Activated CD4-positive, alpha-beta memory T cell treated with anti-CD3 and anti-CD28 coated beads for 36 hours (primary cell): ENCODE measurements around the gene CACNB2. TPM values are rescaled to one million over a fixed set of nuclear protein-coding genes. Genes with fewer than 3 reads are reported as not detected.

ENCODE experiments used
- CTCF ChIA-PET: fragments of 350-600 bp; sonication (Branson Sonifier 250); formaldehyde crosslinking; loops from one replicate; lab custom pipeline; 2021; ENCODE audit warnings: antibody characterized with exemption, inconsistent platforms; lab: Charles Lee
- POLR2A ChIA-PET: fragments of 350-600 bp; sonication (Branson Sonifier 250); formaldehyde crosslinking; loops from one replicate; lab custom pipeline; 2021; ENCODE audit warnings: antibody characterized with exemption; lab: Charles Lee
- DNase-seq: peaks from one replicate; pipeline ENCODE4 v3.0.0-alpha.2; 2020
- H3K27ac Mint-ChIP-seq: one replicate; pipeline ENCODE4 v1.8.0; 2021; ENCODE audit warnings: mixed read lengths
- H3K27me3 Mint-ChIP-seq: one replicate; pipeline ENCODE4 v1.8.0; 2021; ENCODE audit warnings: mixed read lengths
- H3K36me3 Mint-ChIP-seq: one replicate; pipeline ENCODE4 v1.8.0; 2021; ENCODE audit warnings: mixed read lengths
- H3K4me1 Mint-ChIP-seq: one replicate; pipeline ENCODE4 v1.8.0; 2021; ENCODE audit warnings: low read depth, mixed read lengths
- H3K4me3 Mint-ChIP-seq: one replicate; pipeline ENCODE4 v1.8.0; 2021; ENCODE audit warnings: mild to moderate bottlenecking, mixed read lengths
- H3K9me3 Mint-ChIP-seq: one replicate; pipeline ENCODE4 v1.8.0; 2021; ENCODE audit warnings: mixed read lengths
- intact Hi-C: fragments of 100-400 bp; cut with micrococcal nuclease; formaldehyde crosslinking; loops from one replicate; pipeline ENCODE4 v1.15.1; 2023
- total RNA-seq, 2 experiments: library from RNA; stranded (reverse); gene quantifications; one replicate each; pipeline ENCODE4 v1.2.3, GENCODE V29; 2021

The CACNB2 gene
- total RNA-seq, 2 experiments from 2014 or later, result not detected

DNA sequence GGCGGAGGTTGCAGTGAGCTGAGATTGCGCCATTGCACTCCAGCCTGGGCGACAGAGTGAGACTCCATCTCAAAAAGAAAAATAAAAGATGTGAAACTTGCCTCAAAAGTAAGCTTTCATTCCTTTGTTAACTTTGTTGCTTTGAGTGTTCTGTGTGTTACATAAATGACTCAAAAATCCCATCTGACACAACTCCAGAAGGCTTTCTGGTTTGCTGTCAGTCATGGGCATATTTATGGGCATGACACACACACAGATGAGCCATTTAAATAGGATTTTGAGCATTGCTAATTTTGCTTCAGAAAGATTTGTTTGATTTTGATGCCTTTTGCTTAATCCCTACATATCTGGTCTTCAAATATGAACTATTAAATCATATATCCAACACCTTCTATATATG lies 82.6 kb downstream of the CACNB2 start:
- intact Hi-C loops, result no loop called here
- Mint-ChIP-seq H3K4me3 (no peak overlapping the region), H3K36me3 (no peaks in the 10 kb centered on the region), H3K27ac (no peak overlapping the region), H3K9me3 (no peaks in the 10 kb centered on the region), H3K27me3 (peaks cover 3% of the 10 kb centered on the region), H3K4me1 (no peaks in the 10 kb centered on the region)
- ChIA-PET POLR2A (no interaction called here), CTCF (no interaction called here)
- DNase-seq, result no peak

- H3K27me3 Mint-ChIP-seq, result peaks cover 3% of the 10 kb centered on the region
- ChIA-PET CTCF (interaction anchor here (0.7 to 1.0 kb wide), 2 partner anchors 14 to 783 kb away, joined by 3 read pairs; no protein-coding TSS in a partner anchor), POLR2A (no interaction called here)
- no peak overlapping the region for H3K27ac Mint-ChIP-seq
- DNase-seq, result no peak
- no peaks in the 10 kb centered on the region for H3K4me1 Mint-ChIP-seq
- H3K36me3 Mint-ChIP-seq, result no peaks in the 10 kb centered on the region
- H3K4me3 Mint-ChIP-seq, result no peak overlapping the region
- intact Hi-C loops, result no loop called here
- H3K9me3 Mint-ChIP-seq, result no peaks in the 10 kb centered on the region
Observed at GRCh38 chr10:18223898-18224297, 83.7 kb downstream of the CACNB2 start.

DNA sequence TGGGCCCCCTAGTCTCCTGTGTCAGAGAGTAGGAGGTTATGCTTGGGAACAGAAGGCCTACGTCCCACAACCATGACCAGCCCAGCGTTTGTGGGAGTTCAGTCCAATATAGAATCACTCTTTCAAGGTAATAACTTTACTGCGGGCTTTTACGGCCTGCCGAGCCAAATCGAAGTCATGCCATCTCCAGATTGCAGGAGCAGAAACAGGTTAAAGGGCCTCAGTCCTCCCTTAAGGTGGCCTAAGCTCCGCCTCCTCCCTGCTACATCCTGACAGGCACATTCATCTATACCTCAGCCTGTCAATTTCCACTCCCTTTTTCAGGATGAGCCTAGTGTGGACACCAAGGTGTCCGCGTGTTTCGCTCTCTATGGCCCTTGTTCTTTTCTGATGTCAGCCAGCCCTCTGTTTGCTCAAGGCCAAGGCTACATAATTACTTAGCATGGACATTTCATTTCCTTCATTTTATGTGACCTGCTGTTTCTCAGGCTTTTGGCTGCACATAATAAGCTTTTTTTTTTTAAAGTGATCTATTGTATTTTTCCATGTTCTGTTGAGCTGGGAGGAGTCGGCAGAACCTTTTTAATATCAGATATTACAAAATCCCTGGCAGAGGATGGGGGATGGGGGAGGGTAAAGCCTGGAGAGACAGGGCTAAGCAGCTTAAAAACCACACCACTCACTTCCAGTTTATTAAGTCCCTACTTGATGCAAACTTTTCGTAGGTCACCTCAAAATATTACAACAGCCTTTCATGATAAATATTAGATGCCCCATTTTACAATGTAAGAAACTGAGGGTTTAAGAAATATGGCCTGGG lies 84.6 kb downstream of the CACNB2 start:
- peaks cover 3% of the 10 kb centered on the region for H3K27me3 Mint-ChIP-seq
- CTCF ChIA-PET, result interaction anchor here (0.6 to 1.0 kb wide), 2 partner anchors 13 to 32 kb away, joined by 3 read pairs; no protein-coding TSS in a partner anchor
- H3K36me3 Mint-ChIP-seq, result no peaks in the 10 kb centered on the region
- H3K27ac Mint-ChIP-seq, result no peak overlapping the region
- POLR2A ChIA-PET, result no interaction called here
- intact Hi-C loops, result no loop called here
- DNase-seq, result no peak
- no peaks in the 10 kb centered on the region for H3K4me1 Mint-ChIP-seq
- no peak overlapping the region for H3K4me3 Mint-ChIP-seq
- H3K9me3 Mint-ChIP-seq, result no peaks in the 10 kb centered on the region

DNA sequence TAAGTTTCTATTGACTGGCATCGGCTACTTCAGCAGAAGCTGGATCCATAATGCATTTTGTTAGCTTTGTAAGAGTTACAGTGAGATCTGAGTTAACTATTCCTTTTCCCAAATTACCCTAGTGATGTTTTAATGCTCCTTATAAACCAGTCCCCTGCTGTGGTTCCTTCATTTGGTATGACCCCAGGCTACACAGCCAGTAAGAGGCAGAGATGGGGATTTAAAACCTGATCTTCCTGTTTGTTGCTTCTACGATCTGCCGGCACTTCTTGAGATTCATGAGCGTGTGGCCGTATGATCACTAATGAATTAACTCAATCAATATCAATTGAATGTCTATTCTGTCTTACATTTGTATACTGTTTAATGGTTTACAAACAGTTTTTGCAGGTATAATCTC lies 86.1 kb downstream of the CACNB2 start:
- POLR2A ChIA-PET, result no interaction called here
- Mint-ChIP-seq H3K27me3 (peaks cover 3% of the 10 kb centered on the region), H3K4me1 (no peaks in the 10 kb centered on the region), H3K4me3 (no peak overlapping the region), H3K36me3 (no peaks in the 10 kb centered on the region), H3K9me3 (no peaks in the 10 kb centered on the region), H3K27ac (no peak overlapping the region)
- intact Hi-C loops, result no loop called here
- DNase-seq, result no peak
- CTCF ChIA-PET, result no interaction called here

DNA sequence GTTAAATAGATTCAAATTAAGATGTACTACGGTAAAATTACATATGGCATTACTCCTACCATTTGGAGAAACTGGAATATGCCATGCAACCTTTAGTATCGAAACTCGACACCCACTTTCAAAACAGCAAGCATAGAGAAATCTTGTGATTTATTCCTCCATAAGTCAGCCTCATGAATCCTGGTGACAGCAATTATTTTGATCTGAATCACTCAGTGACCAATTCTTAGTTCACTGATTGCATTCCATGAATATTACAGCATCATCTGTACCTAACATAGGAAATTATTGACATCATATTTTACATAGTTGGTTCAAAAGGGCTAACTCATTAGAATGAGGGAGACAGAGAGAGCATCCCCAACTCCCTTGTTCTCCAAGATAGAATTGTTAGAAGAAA lies 89.6 kb downstream of the CACNB2 start:
- Mint-ChIP-seq H3K4me3 (no peak overlapping the region), H3K4me1 (no peaks in the 10 kb centered on the region), H3K27me3 (no peaks in the 10 kb centered on the region), H3K9me3 (no peaks in the 10 kb centered on the region), H3K27ac (no peak overlapping the region), H3K36me3 (no peaks in the 10 kb centered on the region)
- DNase-seq, result no peak
- ChIA-PET POLR2A (no interaction called here), CTCF (no interaction called here)
- intact Hi-C loops, result no loop called here

DNA sequence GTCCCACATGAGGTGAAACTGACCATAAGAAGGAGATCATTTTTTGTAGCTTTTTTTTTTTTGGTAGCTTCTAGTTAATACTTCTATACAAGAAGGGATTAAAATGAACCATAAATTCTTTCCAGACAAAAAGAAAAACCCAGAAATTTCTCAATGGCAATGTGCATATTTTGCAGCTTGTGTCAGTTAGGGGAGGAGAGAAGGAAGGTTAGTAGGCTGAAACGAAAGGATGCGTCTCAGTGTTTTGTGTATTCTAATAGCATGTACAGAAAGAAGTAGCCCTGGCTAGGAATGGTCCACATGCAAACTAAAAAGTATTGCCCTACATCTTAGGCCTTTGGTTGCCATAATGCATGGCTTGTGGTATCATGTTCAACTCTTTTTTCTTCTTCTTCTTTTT lies 90.6 kb downstream of the CACNB2 start:
- Mint-ChIP-seq H3K9me3 (no peaks in the 10 kb centered on the region), H3K36me3 (no peaks in the 10 kb centered on the region), H3K4me1 (no peaks in the 10 kb centered on the region), H3K27me3 (no peaks in the 10 kb centered on the region), H3K4me3 (no peak overlapping the region), H3K27ac (no peak overlapping the region)
- ChIA-PET CTCF (no interaction called here), POLR2A (no interaction called here)
- intact Hi-C loops, result no loop called here
- DNase-seq, result no peak

GRCh38 chr10:18231480-18231879 lies 91.3 kb downstream of the CACNB2 start:
- H3K9me3 Mint-ChIP-seq, result no peaks in the 10 kb centered on the region
- ChIA-PET POLR2A (no interaction called here), CTCF (no interaction called here)
- no peaks in the 10 kb centered on the region for H3K4me1 Mint-ChIP-seq
- no peaks in the 10 kb centered on the region for H3K27me3 Mint-ChIP-seq
- H3K27ac Mint-ChIP-seq, result no peak overlapping the region
- H3K36me3 Mint-ChIP-seq, result no peaks in the 10 kb centered on the region
- intact Hi-C loops, result no loop called here
- H3K4me3 Mint-ChIP-seq, result no peak overlapping the region
- DNase-seq, result no peak

DNA sequence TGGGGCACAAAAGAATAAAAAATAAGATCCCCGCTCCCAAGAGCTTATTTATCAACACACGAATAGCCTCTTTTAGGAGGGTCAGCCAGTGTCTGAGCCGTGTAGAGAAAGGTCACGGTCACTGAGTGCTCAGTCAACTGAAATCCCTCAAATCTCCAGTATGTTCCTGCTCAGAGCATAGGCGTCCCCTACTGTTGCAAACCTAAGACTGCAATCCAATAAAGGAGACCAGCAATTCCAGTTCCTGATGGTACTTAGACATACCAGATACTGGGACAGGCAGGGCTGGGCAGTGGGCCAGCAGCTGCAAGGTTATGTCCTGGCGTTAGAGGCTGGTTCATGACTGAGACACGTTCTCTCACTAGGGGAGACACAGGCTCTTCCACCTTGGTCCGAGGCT lies 93.6 kb downstream of the CACNB2 start:
- H3K27ac Mint-ChIP-seq, result no peak overlapping the region
- no peaks in the 10 kb centered on the region for H3K4me1 Mint-ChIP-seq
- H3K27me3 Mint-ChIP-seq, result no peaks in the 10 kb centered on the region
- intact Hi-C loops, result no loop called here
- no peak for DNase-seq
- ChIA-PET CTCF (interaction anchor here (0.6 kb wide), 1 partner anchor 801 kb away, joined by 3 read pairs; no protein-coding TSS in a partner anchor), POLR2A (no interaction called here)
- no peak overlapping the region for H3K4me3 Mint-ChIP-seq
- no peaks in the 10 kb centered on the region for H3K9me3 Mint-ChIP-seq
- no peaks in the 10 kb centered on the region for H3K36me3 Mint-ChIP-seq

DNA sequence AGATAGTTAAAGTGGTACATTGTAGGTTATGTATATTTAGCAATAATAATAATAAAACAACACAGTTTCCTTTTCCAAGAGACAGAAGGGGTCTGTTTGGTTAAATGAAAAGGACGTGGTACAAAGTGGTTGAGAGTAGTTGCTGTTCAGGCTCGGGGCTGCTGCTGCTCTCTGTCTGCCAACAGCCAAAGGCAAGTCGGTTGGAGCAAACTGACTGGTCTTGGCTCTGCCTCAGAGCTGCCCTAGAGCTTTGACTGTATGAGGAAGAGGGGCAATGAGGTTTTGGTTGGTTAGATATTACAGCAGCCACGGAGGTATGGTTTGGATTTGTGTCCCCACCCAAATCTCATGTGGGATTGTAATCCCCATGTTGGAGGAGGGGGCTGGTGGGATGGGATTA lies 95.3 kb downstream of the CACNB2 start:
- Mint-ChIP-seq H3K4me3 (no peak overlapping the region), H3K9me3 (no peaks in the 10 kb centered on the region), H3K4me1 (no peaks in the 10 kb centered on the region), H3K27me3 (no peaks in the 10 kb centered on the region), H3K27ac (no peak overlapping the region), H3K36me3 (no peaks in the 10 kb centered on the region)
- no peak for DNase-seq
- POLR2A ChIA-PET, result no interaction called here
- CTCF ChIA-PET, result no interaction called here
- intact Hi-C loops, result no loop called here

- CTCF ChIA-PET, result no interaction called here
- POLR2A ChIA-PET, result no interaction called here
Observed at GRCh38 chr10:18236756-18237155, 96.5 kb downstream of the CACNB2 start.

DNA sequence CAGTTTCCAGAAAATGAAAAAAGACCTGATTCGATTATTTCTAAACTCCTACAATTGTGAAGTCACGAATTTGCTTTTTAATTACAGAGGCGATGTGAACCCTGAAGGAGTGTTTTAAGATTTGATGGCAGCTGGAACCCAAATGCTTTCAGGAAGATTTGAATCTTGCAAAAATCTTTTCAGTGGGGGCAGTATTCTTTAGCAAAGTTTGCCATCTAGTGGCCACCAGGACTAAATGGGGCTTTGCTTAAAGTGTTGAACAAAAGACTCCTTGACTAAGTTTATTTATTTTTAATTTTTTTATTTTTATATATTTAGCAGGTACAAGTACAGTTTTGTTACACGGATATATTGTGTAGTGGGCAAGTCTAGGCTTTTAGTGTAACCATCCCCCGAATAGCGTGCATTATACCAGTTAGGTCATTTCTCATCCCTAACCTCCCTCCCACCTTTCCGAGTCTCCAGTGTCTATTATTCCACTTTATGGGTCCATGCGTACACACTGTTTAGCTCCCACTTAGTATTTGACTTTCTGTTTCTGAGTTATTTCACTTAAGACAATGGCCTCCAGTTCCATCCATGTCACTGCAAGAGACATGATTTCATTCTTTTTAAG lies 98.8 kb downstream of the CACNB2 start:
- Mint-ChIP-seq H3K4me1 (no peaks in the 10 kb centered on the region), H3K4me3 (no peak overlapping the region), H3K27ac (no peak overlapping the region), H3K9me3 (peaks cover 5% of the 10 kb centered on the region), H3K27me3 (no peaks in the 10 kb centered on the region), H3K36me3 (no peaks in the 10 kb centered on the region)
- no peak for DNase-seq
- POLR2A ChIA-PET, result no interaction called here
- intact Hi-C loops, result no loop called here
- CTCF ChIA-PET, result no interaction called here

More at GRCh38 chr10:18236756-18237155, 96.5 kb downstream of the CACNB2 start:
- H3K27ac Mint-ChIP-seq, result no peak overlapping the region
- no peaks in the 10 kb centered on the region for H3K9me3 Mint-ChIP-seq
- H3K4me3 Mint-ChIP-seq, result no peak overlapping the region
- no peaks in the 10 kb centered on the region for H3K27me3 Mint-ChIP-seq
- intact Hi-C loops, result no loop called here
- H3K36me3 Mint-ChIP-seq, result no peaks in the 10 kb centered on the region
- DNase-seq, result no peak
- H3K4me1 Mint-ChIP-seq, result no peaks in the 10 kb centered on the region

DNA sequence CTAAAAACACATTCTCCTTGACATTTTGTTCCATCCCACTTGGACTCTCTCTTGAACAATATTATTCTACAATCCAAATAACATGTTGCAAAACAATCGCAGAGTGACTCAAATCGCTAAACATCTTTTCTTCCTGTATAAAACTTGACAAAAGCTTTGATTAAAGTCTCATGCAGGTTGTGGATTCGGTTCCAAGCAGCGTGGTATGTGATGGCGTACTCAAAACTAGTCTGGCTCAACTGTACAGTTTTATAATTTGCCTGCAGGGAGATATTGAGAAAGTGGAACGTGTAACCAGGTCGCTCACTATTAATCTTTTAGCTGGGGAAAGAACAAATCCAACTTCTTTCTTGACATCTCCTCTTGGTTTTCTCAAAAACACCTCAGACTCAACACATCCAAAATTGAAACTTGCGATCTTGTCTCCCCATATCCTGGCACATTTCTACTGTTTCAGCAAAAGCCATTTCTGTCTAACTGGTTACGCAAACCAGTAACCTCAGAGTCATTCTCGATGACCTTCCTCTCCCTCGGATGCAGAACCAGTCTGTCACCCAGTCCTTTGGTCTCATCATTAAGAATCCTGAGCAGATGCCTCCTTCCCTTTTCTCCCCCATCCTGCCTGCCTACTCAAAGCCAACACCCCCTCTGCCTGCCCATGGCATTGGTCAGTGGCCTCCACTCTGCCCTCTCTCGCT lies 100.1 kb downstream of the CACNB2 start:
- intact Hi-C loops, result no loop called here
- H3K4me1 Mint-ChIP-seq, result no peaks in the 10 kb centered on the region
- no peak for DNase-seq

More for the DNA sequence above, 100.1 kb downstream of the CACNB2 start:
- ChIA-PET CTCF (no interaction called here), POLR2A (no interaction called here)
- peaks cover 5% of the 10 kb centered on the region for H3K9me3 Mint-ChIP-seq
- no peaks in the 10 kb centered on the region for H3K27me3 Mint-ChIP-seq
- H3K36me3 Mint-ChIP-seq, result no peaks in the 10 kb centered on the region
- H3K27ac Mint-ChIP-seq, result no peak overlapping the region
- H3K4me3 Mint-ChIP-seq, result no peak overlapping the region
